GM18868 (cell line): Measurements from ENCODE around the gene SEMA6C.

Experiments used
- ATAC-seq: cut with Tn5 transposase; IDR thresholded peaks from one replicate; pipeline ENCODE4 v1.9.1; 2021; ENCODE audit warnings: mild to moderate bottlenecking, moderate library complexity; ENCODE audit not compliant: unreplicated experiment

The SEMA6C gene

DNA sequence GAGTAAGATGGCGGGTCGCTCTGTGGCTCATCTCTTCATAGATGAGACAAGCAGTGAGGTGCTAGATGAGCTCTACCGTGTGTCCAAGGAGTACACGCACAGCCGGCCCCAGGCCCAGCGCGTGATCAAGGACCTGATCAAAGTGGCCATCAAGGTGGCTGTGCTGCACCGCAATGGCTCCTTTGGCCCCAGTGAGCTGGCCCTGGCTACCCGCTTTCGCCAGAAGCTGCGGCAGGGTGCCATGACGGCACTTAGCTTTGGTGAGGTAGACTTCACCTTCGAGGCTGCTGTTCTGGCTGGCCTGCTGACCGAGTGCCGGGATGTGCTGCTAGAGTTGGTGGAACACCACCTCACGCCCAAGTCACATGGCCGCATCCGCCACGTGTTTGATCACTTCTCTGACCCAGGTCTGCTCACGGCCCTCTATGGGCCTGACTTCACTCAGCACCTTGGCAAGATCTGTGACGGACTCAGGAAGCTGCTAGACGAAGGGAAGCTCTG, 12.4 kb upstream of the SEMA6C start:
- ATAC-seq: no peak

DNA sequence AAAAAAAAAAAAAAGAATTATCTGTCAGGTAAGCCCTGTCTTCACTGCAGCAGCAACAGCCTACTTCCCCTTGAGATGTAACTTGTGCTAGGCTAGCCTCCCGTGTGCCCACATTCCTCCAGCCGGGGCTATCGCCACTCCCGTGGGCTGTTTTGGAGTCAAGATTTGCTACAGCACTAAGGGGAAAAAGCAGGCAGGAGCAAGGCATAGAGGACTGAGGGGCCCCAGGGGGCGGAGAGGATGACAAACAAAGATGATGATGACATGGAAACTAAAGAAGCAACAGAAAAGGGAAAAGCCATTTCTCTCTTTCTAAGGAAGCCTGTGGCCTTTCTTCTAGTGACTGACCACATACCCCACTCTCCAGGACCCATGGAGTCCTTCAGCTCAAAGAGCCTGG, 11.9 kb upstream of the SEMA6C start:
- no peak for ATAC-seq

DNA sequence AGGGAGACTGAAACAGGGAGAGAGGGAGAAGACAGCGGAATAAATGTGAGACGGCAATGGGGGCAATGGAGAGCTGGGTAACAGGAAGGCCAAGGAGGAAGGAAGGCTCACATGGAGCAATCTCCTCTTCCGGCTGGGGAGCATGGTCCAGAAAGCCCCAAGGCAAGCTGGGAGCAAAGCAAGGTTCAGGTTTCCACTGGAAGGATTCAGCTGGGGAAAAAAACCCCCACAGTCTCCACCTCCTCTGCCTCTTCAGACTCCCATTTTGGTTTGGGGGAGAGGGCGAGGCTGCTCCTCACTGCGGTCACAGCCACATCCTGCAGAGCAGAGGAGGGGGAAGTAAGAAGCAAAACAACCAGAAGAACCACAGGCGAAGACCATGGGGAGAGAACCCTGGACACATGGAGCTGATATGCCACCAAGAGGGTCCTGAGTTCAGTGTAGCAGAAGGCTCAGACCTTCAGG, 10.7 kb upstream of the SEMA6C start:
- ATAC-seq: no peak

DNA sequence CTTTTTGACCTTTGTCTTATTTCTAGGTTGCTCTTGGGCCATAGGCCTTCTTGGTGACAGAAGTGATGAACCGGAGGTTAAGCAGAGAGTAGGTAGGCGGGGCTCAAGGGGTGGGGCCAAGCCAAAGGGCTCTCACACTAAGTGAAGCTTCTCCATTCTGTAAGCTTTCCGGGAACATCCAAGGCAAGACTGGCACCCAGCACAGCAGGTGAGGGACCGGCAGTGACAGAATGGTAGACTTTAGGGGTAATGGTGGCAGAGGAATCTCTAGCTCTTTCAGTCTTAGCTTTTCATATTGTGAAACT, 10.0 kb upstream of the SEMA6C start, which contains the start of gene TNFAIP8L2:
Gene TNFAIP8L2 (plus strand): TSS at position 135 of the 305 bp plus-strand sequence. CDS start 2,049 bp downstream, outside the sequence.
- peak; percentile 71 for ATAC-seq

DNA sequence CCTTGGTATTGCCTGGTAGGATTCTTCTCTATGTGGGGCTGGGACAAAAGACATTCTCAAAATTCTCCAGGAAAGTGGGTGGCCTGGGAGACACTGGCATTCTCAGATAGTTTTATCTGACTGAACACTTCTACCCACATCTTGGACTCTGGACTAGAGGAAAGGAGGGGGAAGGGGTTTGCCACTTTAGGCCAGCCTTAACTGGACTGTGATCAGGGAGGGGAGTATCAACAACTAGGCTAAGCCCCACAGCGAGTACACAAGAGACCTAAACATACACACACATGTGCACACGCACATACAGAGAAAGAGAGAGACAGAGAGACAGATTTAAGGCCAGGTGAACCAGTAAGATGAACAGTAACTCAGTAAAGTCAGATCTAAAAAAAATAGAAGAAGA, 1.2 kb upstream of the SEMA6C start:
- no peak for ATAC-seq

DNA sequence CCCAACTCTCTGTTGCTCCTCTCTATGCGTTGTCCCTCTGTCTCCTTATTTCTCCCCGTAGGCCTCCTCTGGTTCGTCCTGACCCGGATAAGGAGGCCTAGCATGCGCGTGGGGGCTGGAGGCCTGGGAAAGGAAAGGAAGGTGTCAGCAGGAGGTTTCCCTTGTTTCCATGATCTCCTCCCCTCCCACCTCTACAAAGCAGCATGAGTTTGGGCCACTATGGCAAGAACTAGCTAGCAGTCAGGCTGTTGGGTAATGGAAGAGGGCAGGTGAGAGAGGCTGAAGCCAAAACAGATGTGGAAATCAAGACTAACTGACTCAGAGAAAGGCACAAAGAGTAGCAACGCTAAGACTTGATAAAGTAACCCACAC, 687 bp upstream of the SEMA6C start:
- ATAC-seq: no peak

DNA sequence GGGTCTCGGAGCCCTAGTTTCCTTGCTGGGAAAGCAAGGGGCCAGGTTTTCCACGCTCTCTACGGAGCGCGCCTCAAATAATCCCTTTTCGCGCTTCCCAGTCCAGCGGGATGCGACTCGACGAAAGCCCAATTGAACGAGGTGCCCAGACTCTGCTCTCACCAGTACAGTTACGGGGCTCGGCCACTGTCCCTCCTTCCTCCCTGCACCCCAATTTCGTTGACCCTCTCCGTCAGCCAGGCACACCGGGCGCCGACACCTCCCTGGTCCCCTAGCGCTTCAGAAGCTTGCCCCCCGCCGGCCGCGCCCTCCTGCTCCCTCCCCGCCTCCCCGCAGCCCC, 389 bp downstream of the SEMA6C start:
- no peak for ATAC-seq

DNA sequence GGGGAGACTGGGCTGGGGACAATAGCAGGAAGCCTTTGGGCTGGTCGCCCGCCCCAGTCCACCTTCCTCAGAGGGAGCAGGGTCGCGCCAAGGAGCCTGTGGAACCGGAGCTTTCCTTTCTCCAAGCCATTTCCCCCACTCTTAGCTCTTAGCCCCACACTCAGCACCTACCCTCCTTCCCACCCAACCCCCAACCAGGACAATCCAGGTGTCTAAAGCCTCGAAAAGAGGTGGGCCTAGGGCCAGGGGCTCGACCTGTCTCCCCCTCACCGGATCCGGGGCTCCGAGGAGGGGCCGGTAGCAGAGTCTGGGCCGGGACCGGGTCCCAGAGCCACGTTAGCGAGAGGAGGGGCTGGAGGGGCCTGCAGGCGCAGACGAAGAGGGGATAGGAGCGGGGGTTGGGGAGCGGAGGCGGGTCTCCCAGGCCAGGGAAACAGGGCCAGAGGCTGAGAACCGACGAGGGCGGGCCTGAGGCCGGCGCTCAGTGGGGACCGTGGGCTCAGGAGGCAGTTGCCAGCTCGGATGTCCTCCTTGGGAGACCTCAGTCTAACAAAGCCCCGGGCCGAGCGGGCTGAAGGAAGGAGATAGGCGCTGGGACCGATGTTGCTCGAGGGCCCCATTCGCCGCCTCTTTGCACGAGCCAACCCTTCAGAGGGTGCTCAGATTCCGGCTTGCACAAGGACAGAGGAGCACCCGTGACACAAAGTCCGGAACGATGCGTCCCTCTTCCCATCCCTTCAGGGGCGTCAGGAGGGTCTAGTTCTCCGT, 943 bp downstream of the SEMA6C start:
- ATAC-seq: no peak

DNA sequence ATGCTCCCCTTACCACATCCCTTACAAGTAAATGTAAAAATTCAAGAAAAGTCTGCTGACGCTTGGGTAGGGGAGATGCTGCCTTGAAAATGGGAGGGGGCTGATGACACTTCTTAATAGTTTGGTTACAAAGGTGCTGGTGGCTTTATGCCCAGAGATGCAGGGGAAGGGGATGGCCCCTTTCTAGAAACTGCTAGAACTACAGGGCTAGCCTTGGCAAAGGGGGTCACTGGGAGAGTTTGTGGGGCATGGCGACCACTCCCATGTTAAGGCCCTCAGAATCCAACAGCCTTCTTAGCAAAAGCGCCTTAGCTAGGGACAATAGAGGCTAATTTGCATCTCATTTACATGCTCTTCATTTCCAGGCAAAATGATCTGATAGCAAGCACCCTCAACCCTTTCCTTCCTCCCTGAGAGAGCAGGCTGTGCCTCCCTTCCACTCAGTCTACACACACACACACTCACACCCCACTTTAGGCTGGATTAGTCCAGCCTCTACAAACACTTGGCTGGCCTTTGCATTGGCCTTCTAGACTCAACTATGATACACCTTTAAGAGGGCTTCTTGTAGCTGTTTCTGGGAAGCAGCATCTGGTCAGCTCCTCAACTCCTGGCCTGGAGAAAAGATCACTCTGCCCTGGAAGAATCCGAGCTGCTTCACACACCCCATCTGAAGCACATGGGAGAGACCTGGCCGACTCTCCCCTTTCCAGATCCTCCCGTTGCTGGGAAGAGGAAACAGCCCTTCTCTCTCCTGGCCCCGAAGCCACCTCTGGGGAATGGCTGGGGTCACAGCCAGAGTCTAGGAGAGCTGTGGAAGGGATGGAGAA, 1.7 kb downstream of the SEMA6C start:
- ATAC-seq: no peak

DNA sequence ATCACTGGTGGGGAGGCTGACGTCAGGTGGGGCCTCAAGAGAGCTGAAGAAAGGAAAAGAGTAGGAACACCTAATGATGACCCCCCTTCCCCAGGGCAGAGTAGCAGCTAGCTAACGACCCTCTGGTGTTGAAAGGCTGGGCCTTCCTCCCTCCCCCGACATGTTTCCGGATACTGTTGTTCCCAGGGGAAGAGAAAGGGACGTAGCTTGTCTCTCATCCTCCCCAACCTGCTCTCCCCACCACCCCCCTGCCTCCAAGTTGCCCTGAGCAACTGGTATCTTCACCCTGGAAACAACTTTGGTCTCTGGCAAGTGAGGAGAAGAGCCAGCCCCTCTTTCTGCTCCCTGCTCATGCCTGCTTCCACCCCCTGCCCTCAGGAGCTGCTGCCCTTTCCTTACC, 2.4 kb downstream of the SEMA6C start:
- ATAC-seq: no peak

DNA sequence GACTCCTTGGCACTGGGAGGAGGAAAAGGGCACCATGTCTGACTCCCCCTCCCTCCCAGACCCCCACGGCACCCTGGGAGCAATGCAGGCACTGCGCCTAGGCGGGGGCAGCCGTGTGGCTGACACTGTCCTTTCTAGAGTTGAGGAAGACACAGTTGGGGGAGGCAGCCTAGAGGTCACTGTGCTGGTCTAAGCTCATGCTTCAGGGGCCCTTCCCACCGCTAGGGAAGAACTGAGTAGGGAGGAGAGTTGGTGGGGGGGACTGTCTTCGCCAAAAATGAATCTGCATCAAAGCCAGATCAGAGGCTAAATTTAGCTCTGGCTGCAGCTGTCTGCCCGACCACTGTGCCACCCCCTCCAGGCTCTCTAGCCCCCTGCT, 3.4 kb downstream of the SEMA6C start:
- no peak for ATAC-seq

DNA sequence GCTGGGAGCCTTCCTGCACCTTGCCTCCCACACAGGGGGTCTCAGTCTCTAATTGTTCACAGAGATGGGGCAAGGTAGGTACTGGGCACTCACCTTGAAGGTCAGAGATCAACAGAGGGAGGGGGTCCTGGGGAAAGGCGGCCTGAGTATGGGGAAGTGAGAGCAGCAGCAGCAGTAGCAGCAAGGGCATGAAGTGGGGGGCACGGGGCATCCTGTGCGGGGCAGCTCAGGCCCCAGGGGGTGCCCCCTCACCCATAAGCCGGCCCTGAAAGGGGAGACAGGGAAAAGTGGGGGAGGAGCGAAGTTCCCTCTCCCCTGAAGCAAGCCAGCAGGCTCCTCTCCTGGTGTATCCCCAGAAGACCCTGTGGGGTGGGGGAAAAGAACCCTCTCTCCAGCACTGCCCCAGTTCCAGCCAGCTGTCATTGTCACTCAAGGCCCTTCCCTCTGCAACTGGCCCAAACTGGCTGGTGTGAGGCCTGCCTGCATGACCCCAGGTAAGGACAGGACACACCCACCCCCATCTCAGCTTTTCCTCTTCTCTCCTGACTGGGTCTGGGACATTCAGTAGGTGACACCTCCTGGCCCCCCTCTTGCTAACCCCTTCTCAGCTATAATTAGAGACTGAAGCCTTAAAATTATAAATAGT, 3.9 kb downstream of the SEMA6C start:
- no peak for ATAC-seq

DNA sequence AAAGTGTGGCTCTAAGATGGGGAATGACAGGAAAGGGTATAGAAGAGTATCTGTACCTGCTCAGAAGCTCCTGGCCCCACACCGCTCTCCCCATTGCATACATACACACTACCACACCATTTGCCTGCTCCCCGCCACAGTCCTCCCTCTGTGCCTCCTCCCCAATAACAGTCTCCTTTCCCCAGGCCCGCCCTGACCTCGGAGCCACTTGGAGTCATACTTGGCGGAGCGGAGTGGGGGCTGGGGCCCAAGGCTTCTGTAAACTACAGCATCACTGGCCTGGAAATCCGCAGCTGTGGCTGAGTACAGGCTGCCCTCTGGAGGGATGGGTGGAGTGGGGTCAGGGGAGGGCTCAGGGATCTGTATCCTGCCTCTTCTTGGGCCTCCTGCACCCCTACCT, 8.6 kb downstream of the SEMA6C start:
- ATAC-seq: no peak

DNA sequence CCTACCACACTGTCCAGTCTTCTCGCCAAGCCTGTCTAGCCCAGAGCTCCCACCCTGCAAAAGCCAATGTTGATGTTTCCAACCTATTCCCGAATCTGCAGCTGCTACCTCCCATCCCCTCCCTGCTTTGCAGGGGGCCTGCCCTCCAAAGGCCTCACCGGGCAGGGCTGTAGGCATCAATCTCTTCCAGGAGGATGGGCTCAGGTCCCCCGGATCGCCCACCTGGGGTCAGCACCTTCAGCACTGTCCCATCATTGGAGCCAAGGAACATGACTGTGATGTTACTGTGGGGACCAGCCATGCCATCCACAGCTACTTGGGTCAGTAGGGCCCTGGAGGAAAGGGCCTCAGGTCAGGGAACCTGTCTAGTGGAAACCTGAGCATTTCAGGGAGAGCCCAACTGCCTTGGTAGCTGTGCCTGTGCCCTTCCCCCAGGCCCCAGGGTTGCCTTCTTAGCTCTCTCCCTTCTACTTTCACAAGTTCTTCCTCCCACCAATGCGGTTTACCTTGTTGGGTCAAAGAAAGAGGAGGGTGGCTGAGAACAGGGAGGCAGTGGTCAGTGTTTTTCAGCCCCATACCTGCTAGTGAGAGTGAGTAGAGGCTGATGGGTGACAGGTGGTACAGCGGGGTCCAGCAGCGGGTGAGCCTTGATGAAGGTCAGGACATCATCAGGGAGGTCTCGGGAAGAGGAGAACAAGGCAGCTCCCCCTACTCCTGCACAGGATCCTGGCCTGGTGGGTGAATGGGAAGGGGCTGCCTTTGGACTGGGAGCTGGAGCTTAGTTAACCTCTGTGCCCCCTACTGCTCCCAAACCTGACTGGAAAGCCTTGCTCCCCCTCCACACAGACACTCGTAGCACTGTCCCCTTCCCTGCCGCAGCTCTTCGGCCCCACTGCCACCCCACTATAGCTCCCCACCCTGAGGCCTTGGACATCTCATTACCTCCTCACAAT, 10.7 kb downstream of the SEMA6C start:
- no peak for ATAC-seq

DNA sequence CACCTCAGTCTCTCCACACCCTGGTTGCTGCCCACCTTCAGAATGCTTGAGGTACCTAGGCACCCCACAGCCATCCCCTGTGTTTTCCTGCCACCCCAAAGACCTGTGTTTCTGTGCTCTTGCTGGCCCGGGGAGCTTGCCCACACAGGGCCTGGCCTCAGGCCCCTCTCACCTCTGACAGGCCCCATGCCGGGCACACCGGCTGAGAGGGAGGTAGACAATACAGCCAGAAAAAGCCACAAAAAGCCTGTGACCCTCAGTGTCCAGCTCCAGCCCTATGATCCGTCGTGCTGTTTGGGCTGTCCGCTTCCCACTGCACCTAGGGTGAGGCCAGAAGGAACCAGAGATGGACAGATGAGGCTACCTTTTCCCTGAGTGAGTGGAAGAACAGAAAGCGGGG, 11.4 kb downstream of the SEMA6C start:
- ATAC-seq: no peak

DNA sequence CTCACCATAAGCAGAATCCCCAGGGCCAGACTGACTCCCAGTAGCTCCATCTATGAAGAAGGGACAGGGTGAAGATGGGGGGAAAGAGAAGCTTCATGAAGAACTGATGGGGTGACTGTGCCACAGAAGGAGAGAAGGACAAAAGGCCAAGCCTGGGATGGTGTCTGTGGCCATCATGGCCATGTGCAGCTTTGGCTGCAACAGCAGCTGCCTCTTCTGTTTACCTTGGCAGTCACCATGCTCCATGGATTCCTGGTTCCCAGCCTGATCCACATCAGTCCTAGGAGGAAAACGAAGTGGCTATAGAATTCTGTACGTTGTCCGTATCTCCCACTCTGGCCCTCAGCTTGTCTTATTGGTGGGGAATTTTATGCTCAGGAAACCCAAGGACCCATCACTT, 12.0 kb downstream of the SEMA6C start:
- ATAC-seq: no peak

DNA sequence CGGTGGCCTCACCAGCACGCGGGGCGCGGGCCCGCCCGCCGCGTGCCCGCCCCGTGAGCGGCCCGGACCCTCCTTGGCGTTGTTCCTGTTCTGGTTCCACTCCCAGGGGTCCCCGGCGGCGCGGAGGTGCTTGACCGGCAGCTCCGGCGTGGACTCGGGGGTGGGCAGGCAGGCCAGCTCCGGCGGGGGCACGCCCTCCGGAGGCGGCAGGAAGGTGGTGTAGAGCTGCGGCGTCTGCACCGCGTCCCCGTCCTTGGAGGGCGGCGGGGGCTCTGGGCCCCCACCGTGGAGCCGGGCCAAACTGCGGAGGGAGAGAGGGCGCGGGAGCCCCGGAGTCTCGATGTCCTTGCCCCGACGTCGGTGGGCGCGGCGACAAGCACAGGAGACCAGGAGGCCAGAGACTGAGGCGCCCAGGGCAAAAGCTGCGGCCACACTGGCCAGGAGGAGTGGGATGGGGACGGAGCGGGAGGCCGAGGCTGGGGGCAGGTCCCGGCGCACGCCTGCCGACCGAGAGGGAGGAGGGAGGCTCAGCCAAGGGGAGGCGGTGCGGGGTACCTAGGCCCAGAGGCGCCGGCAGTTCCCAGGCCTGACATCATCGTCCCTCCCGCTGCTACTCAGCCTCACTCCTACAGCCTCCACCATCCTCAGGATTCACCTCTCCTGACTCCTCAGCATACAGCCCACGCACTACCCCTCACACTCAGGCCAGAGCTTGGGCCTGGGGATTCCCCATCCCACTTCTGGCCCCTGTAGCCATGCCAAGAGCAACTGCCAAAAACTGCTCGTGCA, 13.2 kb downstream of the SEMA6C start:
- no peak for ATAC-seq

DNA sequence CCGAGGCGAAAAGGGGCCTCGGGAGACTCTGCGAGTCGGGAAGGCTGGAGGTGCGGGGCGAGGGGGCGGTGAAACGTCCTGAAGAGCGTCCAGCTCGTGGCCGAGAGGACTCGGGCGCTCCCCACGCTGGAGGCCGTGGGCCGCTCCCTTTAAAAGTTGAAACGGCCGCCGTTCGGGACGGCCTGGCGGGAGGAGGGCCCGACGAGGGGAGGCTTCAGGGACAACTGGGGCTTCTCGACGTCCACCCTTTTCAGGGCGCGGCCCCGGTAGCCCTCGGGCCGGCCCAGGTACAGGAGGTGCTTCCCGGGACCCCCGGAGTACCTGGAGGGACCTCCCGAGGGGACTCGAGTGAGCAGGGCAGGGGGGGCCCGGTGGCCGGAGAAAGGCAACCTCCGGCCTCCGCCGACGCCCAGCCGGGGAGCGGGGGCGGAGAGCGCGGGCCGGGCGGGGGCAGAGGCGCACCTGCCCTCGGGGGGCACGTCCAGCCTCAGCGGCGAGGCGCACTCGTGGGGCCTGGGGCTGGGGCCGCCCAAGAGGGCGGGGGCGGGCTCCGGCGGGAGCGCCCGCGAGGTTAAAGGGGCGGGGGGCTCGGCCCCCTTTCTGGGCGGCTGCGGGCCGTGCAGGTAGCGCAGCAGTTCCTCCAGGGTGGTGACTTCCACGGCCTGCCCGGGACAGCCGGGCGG, 14.0 kb downstream of the SEMA6C start:
- no peak for ATAC-seq

DNA sequence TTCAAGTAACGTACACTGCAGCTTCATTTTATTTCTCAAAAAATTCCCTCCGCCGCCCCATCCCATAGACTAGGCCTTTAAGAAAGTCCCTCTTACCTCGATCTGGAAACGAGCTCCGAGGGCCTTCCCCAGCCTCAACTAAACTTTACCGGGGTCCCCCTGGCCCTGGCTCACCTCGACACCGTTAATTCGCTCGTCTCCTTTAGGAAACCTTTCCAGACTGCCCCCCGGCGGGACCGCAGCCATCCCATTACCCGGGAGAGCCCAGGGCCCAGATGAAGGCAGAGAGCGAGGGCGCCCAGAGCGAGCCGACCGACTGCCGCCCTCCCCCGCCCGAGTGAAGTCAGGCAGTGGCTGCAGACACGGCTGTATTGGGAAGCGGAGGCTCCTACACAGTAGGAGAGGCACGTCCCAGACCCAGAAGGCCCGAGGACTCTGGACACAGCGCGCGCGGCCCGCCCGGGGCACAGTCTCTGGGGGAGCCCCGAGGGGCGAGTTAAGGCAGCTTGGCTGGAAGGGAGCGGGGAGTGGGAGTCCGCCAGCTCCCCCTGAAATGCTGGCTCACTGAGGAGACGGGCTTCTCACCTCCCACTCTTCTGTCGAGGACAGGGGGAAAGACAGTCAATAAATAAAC, 14.6 kb downstream of the SEMA6C start:
- ATAC-seq: no peak
